T-helper 2 cell treated with Interferon-gamma antibody and Interleukin-4, amounts not matched to agents 100 ng/mL and 5 ng/mL, for 36 hours (primary cell): ENCODE measurements around the gene GSTP1. TPM values are rescaled to one million over a fixed set of nuclear protein-coding genes. Genes with fewer than 3 reads are reported as not detected.
"Not testable (repeated sequence)": the region's sequence is repeated elsewhere in the genome, so short reads cannot be mapped to it uniquely, and the experiment has no call there.

Experiments
- intact Hi-C: fragments of 100-400 bp; cut with micrococcal nuclease; formaldehyde crosslinking; loops from one replicate; pipeline ENCODE4 v1.15.1; 2023
- total RNA-seq: library from RNA; stranded (reverse); gene quantifications from 2 replicates; pipeline ENCODE4 v1.2.3, GENCODE V29; 2022

GSTP1 gene
- total RNA-seq, 1 donor from 2014 or later: 289 TPM

DNA sequence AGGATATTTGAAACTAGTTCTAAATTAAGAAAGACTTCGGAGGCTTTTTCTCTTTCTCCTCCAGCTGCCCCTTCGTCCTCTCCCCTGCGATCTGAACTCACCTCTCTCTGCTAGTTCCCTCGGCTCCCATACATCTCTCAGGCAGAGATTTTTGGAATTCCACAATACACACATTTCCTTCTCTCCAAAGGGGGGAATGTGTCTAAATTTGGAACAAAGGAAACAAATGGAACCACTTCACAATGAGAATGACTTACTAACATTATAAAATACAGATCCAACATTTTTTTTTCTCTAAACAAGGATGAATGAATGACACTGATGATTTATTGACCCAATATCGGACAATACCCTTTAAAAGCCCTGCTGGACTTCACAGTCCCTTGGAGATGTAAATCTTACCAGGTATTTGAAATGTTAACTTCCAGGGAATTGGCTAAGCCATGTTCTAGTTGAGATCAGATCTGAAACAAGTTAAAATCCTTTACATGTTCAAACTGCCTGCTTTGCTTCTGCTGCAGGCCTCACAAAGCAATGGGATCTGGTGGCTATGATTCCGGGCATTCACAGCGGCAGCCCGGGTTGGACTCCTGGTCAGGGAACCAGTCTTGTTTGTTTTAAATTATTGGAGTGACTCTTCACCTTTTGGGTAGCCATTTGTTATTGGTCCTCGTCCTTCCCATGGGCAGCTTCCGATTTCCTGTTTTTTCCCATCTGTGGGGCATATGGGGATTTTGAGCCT lies 20.5 kb upstream of the GSTP1 start:
- intact Hi-C loops: no loop called here

DNA sequence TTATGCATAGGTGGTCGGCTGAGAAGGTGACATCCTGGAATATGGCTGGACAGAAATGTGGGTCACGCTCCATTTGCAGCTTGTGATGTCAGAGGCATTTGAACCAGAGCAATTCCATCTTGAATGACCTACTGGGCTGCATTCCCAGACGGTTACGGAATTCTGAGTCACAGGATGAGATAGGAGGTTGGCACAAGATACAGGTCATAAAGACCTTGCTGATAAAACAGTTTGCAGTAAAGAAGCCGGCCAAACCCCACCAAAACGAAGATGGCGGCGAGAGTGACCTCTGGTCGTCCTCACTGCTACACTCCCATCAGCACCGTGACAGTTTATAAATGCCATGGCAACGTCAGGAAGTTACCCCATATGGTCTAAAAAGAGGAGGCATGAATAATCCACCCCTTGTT lies 19.9 kb upstream of the GSTP1 start:
- intact Hi-C loops: not testable (repeated sequence)

DNA sequence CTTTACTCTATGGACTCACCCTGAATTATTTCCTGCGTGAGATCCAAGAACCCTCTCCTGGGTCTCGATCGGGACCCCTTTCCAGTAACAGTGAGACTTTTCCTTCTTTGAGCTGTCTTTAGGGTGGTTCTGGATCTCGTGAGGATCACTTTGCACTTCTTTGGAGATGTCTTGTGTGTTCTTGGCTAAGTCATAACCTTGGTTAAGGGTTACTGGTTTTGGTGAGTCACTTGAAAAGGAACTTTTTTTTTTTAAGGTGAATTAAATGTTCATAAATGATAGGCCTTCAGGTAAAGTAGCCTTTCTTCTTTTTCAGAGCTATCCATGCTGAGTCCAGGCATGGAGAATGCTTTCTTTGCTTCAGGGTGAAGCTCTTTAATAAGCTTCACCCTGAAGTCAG lies 19.4 kb upstream of the GSTP1 start:
- intact Hi-C loops: no loop called here

DNA sequence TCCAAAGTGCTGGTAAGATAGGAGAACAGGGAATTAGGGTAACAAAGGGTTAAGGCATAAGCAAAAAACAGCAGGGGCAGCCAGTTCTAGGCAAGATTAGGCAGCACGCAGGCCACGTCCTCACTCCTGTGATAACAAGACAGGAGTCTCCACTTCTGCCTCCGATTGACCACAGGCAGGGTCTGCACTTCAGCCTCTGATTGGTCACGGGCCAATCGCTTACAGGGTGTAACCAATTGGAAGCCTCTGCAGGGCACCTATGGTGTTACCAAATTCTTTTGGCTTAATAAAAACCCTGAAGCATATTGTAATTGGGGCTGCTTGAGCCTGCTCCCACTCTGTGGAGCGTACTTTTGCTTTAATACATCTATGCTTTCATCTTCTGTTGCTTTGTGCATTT lies 12.2 kb upstream of the GSTP1 start:
- intact Hi-C loops: no loop called here

DNA sequence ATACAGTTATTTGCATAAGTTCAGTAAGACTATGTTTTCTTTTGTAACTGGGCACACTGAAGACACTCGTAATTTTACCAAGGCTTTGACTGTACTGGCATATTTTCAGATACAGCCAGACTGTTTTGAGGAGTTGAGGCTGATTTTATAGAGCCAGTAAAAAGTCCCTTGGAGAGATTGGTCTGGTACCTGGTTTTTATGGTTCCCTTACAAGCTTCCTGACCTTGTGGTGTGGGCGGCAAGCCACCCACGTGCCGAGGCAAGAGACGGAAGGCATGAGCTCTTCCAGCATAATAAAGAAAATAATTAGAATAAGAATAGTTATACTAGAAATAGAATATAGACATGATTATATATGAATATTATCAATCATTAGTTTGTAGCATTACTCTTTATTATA lies 11.3 kb upstream of the GSTP1 start:
- intact Hi-C loops: loop anchor here (1.0 kb wide), 1 partner anchor 87 kb away; no protein-coding TSS in a partner anchor

DNA sequence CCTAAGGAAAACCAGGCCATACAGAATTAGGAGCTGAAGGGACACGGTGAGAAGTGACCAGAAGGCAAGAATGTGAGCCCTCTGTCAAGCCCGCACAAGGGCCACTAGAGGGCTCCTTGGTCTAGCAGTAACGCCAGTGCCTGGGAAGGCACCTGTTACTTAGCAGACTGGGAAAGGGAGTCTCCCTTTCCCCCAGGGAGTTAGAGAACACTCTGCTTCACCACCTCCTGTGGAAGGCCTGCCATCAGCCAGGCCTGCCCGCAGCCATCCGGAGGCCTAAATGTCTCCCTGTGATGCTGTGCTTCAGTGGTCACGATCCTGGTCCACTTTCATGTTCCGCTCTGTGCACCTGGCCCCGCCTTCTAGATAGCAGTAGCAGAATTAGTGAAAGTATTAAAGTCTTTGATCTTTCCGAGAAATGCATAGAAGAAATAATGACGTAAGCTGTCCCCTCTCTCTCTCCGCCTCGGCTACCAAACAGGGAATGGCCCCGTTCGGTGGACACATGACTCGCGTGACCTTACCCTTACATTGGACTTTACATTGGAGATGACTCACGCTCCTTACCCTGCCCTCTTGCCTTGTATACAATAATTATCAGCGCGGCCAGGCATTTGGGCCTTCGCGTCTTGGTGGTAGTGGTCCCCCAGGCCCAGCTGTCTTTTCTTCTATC lies 10.7 kb upstream of the GSTP1 start:
- intact Hi-C loops: loop anchor here (1.0 kb wide), 1 partner anchor 86 kb away; no protein-coding TSS in a partner anchor

DNA sequence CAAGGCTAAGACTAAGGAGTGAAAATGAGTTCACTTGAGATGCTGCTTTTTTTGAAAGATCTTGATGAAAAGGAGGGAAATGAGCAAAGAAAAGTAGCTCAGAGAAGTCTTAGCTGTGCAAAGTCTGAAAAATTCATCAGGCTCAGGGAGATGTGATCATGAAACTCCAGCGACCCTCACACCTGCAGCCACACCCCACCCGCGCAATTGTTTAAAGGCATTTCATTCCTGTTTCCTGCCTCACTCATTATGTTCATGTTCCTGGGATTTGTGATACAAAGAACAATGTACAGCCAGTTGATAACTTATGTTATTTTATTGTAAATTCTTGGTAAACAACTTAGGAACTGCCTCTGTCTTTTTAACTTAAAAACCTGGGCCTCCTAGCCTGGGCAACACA lies 8.7 kb upstream of the GSTP1 start:
- intact Hi-C loops: no loop called here

DNA sequence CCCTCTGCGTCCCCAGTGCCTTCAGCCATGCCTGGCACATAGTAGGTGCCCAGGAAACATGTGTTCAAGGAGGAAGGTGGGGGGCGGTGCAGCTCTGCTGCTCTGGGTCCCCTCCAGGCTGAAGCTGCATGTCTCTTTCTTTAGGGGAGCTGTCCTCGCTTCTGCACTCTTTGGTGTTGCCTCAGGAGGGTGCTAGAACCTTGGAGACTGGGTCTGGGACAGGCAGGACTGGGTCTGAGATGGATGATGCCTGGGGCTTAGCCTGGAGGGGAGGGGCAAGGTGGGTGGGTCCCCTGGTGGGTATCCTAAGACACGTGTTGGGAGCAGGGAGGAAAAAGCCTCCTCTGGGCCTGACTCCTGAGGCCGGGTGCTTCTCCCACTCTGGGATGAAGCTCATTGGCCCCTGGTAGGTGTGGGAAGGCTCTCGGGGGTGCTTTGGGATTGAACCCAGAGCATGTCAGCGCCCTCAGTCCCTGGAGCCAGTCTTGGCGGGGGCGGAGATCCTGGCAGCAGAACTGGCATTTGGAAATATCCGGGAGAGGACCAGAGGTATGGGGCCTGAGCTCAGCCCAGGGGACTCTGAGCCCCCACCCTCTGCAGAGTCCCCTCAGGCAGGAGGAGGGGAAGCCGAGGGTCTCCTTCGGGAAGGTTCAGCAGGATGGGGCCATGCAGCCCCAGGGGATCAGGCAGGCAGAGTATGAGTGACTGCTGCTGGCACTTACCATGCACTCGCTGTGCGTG lies 6.7 kb upstream of the GSTP1 start:
- intact Hi-C loops: no loop called here

DNA sequence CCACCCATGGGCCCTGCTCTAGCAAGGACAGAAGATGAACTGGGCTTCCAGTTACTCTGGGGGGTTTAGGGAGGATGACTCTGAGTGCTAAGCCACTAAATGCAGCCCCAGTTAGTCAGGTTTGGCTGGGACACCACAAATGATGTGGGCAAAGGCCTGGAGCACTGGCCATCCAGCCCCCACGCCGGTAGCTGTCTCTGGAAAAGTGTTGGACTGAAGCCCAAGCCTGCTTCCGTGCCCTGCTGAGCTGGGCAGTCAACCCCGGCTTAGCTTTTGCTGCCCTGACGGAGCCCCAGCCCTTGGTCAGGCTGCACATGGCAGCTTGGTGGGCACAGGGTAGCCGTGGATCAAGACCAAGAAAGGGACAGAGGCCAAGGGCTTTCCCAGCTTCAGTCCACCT lies 5.7 kb upstream of the GSTP1 start:
- intact Hi-C loops: no loop called here

DNA sequence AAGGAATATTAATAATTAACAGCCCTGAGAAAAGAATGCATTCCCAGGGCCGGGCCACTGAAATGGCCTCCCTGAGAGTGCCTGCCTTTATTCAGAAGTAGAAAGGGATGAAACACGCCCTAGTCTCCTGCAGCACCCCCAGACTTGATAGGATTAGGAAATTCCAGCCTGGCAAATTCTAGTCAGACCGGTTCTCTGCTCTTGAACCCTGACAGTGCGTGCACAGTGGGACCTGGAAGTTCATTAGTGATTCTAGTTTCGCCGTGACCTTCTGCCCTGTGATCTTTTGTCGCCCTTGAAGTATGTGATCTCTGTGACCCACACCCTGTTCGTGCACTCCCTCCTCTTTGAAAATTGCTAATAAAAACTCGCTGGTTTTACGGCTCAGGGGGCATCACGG lies 2.1 kb upstream of the GSTP1 start:
- intact Hi-C loops: no loop called here

DNA sequence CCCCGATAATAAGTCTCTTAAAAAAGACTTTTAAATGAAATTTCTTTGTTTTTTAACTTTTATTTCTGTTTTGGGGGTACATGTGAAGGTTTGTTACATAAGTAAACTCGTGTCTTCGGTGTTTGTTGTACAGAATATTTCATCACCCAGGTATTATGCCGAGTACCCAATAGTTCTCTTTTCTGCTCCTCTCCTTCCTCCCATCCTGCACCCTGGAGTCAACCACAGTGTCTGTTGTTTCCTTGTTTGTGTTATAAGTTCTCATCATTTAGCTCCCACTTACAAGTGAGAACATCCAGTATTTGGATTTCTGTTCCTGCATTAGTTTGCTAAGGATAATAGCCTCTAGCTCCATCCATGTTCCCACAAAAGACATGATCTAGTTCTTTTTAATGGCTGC lies 1.6 kb upstream of the GSTP1 start:
- intact Hi-C loops: no loop called here

DNA sequence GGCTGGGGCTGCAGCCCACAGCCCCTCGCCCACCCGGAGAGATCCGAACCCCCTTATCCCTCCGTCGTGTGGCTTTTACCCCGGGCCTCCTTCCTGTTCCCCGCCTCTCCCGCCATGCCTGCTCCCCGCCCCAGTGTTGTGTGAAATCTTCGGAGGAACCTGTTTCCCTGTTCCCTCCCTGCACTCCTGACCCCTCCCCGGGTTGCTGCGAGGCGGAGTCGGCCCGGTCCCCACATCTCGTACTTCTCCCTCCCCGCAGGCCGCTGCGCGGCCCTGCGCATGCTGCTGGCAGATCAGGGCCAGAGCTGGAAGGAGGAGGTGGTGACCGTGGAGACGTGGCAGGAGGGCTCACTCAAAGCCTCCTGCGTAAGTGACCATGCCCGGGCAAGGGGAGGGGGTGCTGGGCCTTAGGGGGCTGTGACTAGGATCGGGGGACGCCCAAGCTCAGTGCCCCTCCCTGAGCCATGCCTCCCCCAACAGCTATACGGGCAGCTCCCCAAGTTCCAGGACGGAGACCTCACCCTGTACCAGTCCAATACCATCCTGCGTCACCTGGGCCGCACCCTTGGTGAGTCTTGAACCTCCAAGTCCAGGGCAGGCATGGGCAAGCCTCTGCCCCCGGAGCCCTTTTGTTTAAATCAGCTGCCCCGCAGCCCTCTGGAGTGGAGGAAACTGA lies 731 bp downstream of the GSTP1 start:
- intact Hi-C loops: no loop called here

DNA sequence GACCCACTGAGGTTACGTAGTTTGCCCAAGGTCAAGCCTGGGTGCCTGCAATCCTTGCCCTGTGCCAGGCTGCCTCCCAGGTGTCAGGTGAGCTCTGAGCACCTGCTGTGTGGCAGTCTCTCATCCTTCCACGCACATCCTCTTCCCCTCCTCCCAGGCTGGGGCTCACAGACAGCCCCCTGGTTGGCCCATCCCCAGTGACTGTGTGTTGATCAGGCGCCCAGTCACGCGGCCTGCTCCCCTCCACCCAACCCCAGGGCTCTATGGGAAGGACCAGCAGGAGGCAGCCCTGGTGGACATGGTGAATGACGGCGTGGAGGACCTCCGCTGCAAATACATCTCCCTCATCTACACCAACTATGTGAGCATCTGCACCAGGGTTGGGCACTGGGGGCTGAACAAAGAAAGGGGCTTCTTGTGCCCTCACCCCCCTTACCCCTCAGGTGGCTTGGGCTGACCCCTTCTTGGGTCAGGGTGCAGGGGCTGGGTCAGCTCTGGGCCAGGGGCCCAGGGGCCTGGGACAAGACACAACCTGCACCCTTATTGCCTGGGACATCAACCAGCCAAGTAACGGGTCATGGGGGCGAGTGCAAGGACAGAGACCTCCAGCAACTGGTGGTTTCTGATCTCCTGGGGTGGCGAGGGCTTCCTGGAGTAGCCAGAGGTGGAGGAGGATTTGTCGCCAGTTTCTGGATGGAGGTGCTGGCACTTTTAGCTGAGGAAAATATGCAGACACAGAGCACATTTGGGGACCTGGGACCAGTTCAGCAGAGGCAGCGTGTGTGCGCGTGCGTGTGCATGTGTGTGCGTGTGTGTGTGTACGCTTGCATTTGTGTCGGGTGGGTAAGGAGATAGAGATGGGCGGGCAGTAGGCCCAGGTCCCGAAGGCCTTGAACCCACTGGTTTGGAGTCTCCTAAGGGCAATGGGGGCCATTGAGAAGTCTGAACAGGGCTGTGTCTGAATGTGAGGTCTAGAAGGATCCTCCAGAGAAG lies 1.6 kb downstream of the GSTP1 start:
- intact Hi-C loops: no loop called here

DNA sequence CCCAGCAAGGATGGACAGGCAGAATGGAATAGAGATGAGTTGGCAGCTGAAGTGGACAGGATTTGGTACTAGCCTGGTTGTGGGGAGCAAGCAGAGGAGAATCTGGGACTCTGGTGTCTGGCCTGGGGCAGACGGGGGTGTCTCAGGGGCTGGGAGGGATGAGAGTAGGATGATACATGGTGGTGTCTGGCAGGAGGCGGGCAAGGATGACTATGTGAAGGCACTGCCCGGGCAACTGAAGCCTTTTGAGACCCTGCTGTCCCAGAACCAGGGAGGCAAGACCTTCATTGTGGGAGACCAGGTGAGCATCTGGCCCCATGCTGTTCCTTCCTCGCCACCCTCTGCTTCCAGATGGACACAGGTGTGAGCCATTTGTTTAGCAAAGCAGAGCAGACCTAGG lies 2.3 kb downstream of the GSTP1 start:
- intact Hi-C loops: no loop called here

DNA sequence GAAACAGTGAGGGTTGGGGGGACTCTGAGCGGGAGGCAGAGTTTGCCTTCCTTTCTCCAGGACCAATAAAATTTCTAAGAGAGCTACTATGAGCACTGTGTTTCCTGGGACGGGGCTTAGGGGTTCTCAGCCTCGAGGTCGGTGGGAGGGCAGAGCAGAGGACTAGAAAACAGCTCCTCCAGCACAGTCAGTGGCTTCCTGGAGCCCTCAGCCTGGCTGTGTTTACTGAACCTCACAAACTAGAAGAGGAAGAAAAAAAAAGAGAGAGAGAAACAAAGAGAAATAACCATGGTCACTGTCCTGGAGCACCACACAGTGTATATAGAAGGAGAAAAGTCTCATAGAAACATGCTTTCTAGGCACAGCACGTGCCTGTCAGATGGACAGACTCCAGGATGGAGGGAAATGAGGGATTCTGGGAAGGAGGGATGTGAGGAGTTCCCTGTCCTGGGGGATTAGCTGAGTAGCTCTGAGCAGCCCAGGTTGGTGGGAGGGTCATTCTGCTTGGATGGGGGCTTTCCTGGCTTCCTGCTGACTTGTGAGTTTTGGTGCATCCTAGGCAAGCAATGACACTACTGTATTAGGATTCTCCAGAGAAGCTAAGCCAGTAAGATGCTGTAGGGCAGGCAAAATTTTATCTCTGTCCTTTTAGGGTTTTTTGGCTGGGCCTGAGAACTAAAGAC lies 3.1 kb downstream of the GSTP1 start:
- intact Hi-C loops: no loop called here

DNA sequence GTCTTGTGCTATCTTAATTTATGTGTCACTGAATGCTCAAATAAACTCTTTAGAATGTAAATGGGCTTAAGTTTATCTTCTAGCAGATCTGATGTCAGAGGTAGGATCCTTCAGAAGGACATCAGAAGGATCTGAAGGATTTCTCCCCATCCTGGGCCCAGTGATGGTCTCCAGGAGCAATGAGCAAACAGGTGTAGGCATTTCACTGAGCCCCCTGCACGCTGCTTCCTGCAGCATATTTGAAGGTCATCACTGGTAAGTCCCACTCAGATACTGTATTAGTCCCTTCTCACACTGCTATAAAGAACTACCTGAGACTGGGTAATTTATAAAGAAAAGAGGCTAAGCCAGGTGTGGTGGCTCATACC lies 4.5 kb downstream of the GSTP1 start:
- intact Hi-C loops: no loop called here

DNA sequence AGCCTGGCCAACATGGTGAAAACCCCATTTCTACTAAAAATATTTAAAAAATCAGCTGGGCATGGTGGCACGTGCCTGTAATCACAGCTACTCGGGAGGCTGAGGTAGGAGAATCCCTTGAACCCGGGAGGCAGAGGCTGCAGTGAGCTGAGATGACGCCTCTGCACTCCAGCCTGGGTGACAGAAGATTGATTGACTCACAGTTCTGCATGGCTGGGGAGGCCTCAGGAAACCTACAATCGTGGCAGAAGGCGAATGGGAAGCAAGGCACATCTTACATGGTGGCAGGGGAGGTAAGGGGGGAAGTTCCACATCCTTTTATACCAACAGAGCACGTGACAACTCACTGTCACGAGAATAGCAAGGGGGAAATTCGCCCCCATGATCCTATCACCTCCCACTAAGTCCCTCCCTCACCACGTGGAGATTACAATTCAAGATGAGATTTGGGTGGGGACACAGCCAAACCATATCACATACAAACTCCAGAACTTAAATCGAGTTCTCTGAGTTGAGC lies 5.3 kb downstream of the GSTP1 start:
- intact Hi-C loops: not testable (repeated sequence)

DNA sequence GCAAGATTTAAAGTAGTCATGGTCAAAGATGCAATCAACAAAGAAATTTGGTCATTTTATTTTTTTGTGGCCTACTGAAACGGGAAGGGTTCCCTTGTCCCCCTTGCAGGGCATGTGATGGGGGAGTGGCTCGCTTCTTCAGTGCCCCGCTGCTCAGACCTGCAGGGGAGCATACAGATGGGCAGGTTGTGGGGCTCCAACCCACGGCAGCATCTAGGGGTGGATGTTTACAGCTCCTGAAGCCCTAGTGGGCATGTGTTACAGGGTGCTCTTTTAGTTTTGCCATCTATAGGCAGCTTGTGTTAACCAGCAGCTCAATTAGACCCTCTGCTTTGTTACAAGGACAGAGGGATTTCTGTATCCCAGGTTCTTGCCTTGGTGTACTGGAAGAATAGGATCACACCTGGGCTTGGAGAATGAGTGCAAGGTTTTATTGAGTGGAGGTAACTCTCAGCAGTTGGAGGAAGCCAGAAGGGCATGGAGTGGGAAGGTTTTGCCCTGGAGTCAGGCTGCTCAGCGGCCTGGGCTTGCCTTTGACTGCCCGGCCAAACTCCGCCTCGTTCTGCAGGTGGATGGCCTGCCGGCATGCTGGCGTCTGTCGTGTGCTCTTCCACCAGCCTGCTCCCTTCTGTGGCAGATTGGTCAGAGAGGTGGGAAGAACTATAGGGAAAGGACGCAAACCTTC lies 9.4 kb downstream of the GSTP1 start:
- intact Hi-C loops: no loop called here

DNA sequence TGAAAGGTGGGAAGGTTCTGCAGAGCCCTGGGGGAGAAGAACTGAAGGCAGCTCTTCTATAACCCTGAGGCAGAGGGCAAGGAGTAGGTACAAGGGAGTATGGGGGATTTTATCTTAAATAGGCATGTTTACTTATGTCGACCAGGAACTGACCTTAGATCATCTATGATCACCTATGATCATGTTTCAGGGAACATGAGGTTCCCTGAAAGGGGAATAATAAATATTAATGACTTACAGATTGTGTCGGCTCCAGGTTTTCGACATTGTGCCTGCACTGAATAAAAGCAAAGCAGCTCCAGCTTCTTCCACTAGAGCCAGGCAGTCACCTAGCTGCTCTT lies 9.9 kb downstream of the GSTP1 start:
- intact Hi-C loops: no loop called here
